PC-9 (cell line): Measurements from ENCODE around the gene CCDC170. TPM values are rescaled to one million over a fixed set of nuclear protein-coding genes. Genes with fewer than 3 reads are reported as not detected.

Experiments used
- BruUV-seq: library from RNA; stranded (reverse); fragments of 400-500 nt; replicated peaks from 2 replicates; lab custom pipeline; 2021; lab: Mats Ljungman, UMichigan
- CTCF ChIA-PET: fragments of 300-600 bp; sonication (Branson Sonifier 250); formaldehyde crosslinking; loops from one replicate; lab custom pipeline; 2022; ENCODE audit warnings: antibody characterized with exemption; lab: Charles Lee
- POLR2A ChIA-PET: fragments of 300-600 bp; sonication (Branson Sonifier 250); formaldehyde crosslinking; loops from one replicate; lab custom pipeline; 2022; ENCODE audit warnings: antibody characterized with exemption; ENCODE audit not compliant: unreplicated experiment; lab: Charles Lee
- DNase-seq, 2 experiments: peaks; one replicate each; pipeline versions ENCODE4 v3.0.0 to v3.0.0-alpha.2; 2015 to 2022; ENCODE audit warnings: mixed read lengths in 1 of 2
- H2AFZ ChIP-seq: fragments of 200-600 bp; sonication (generic); 2 replicates; pipeline ENCODE4 v1.8.1; 2017; ENCODE audit warnings: antibody characterized with exemption
- H3F3A ChIP-seq: fragments of 200-600 bp; sonication (generic); 2 replicates; pipeline ENCODE4 v1.8.1; 2017; ENCODE audit warnings: antibody characterized with exemption, mild to moderate bottlenecking, low read depth; ENCODE audit not compliant: insufficient read depth
- H3K27ac ChIP-seq: fragments of 200-600 bp; sonication (generic); 2 replicates; pipeline ENCODE4 v1.6.1; 2016; ENCODE audit warnings: mixed run types
- H3K27me3 ChIP-seq: fragments of 200-600 bp; sonication (generic); 2 replicates; pipeline ENCODE4 v1.6.1; 2016; ENCODE audit warnings: low read depth, mixed run types; ENCODE audit not compliant: insufficient read depth
- H3K36me3 ChIP-seq: fragments of 200-600 bp; sonication (generic); 2 replicates; pipeline ENCODE4 v1.6.1; 2016; ENCODE audit warnings: low read depth, mixed run types
- H3K4me1 ChIP-seq: fragments of 200-600 bp; sonication (generic); replicated peaks from 2 replicates; pipeline ENCODE4 v1.6.1; 2016; ENCODE audit warnings: mixed run types; ENCODE audit not compliant: insufficient read depth
- H3K4me2 ChIP-seq: fragments of 200-600 bp; sonication (generic); 2 replicates; pipeline ENCODE4 v1.6.1; 2017; ENCODE audit warnings: mixed run types
- H3K4me3 ChIP-seq: fragments of 200-600 bp; sonication (generic); 2 replicates; pipeline ENCODE4 v1.6.1; 2016; ENCODE audit warnings: mixed run types
- H3K79me2 ChIP-seq: fragments of 200-600 bp; sonication (generic); 2 replicates; pipeline ENCODE4 v1.6.1; 2017; ENCODE audit warnings: low read depth, mixed run types
- H3K9me2 ChIP-seq: fragments of 200-600 bp; sonication (generic); 2 replicates; pipeline ENCODE4 v1.8.1; 2017; ENCODE audit warnings: mild to moderate bottlenecking; ENCODE audit not compliant: insufficient read depth
- H3K9me3 ChIP-seq: fragments of 200-600 bp; sonication (generic); 2 replicates; pipeline ENCODE4 v1.8.1; 2016; ENCODE audit warnings: low read depth; ENCODE audit not compliant: insufficient read depth
- H4K20me1 ChIP-seq: fragments of 200-600 bp; sonication (generic); 2 replicates; pipeline ENCODE4 v1.8.1; 2017; ENCODE audit not compliant: insufficient read depth
- CTCF ChIP-seq: fragments of 200-600 bp; sonication (generic); conservative IDR thresholded peaks from 2 replicates; pipeline ENCODE4 v1.6.1; 2017; ENCODE audit warnings: mixed run types, antibody characterized with exemption, mild to moderate bottlenecking, moderate library complexity
- EZH2 ChIP-seq: fragments of 200-600 bp; sonication (generic); IDR thresholded peaks from 2 replicates; pipeline ENCODE4 v1.8.0; 2017; ENCODE audit warnings: antibody characterized with exemption, low read depth
- intact Hi-C: fragments of 100-400 bp; cut with micrococcal nuclease; formaldehyde crosslinking; loops from one replicate; pipeline ENCODE4 v1.10.0; 2022; ENCODE audit not compliant: unreplicated experiment
- total RNA-seq: library from RNA; stranded (reverse); gene quantifications from 2 replicates; pipeline ENCODE4 v1.2.3, GENCODE V29; 2021

Gene CCDC170
- total RNA-seq, 1 experiment from 2014 or later, result 1.6 TPM

- H3K4me2 ChIP-seq, result no peak overlapping the region
- CTCF ChIA-PET, result no interaction called here
- H3K4me3 ChIP-seq, result no peak overlapping the region
- TF ChIP-seq CTCF (no peak), EZH2 (no peak)
- no peaks in the 10 kb centered on the region for H3K79me2 ChIP-seq
- no TSS peak for BruUV-seq
- H2AFZ ChIP-seq, result no peak overlapping the region
- intact Hi-C loops, result no loop called here
- peaks cover 7% of the 10 kb centered on the region for H3K4me1 ChIP-seq
- H3K27ac ChIP-seq, result no peak overlapping the region
- no peaks in the 10 kb centered on the region for H3K9me2 ChIP-seq
- no peak for DNase-seq
- no peaks in the 10 kb centered on the region for H3K27me3 ChIP-seq
- H4K20me1 ChIP-seq, result no peaks in the 10 kb centered on the region
- POLR2A ChIA-PET, result no interaction called here
- peaks cover 4% of the 10 kb centered on the region; the same call in 1 of the 2 replicates for H3F3A ChIP-seq
- no peaks in the 10 kb centered on the region for H3K36me3 ChIP-seq
- 0 out of 2 replicates have a peak, but pooled peaks cover 4% of the 10 kb centered on the region for H3K9me3 ChIP-seq
These were observed 169.7 kb downstream of the CCDC170 start for GRCh38 chr6:151663559-151663958.

- no peaks in the 10 kb centered on the region for H3K79me2 ChIP-seq
- POLR2A ChIA-PET, result no interaction called here
- H3F3A ChIP-seq, result peaks cover 10% of the 10 kb centered on the region; the same call in 1 of the 2 replicates
- no peak for DNase-seq
- no peaks in the 10 kb centered on the region for H3K36me3 ChIP-seq
- no TSS peak for BruUV-seq
- H4K20me1 ChIP-seq, result no peaks in the 10 kb centered on the region
- H3K9me3 ChIP-seq, result 0 out of 2 replicates have a peak, but pooled peaks cover 4% of the 10 kb centered on the region
- intact Hi-C loops, result no loop called here
- CTCF ChIA-PET, result no interaction called here
- no peak overlapping the region for H3K4me2 ChIP-seq
- TF ChIP-seq CTCF (no peak), EZH2 (no peak)
- peaks cover 15% of the 10 kb centered on the region for H3K4me1 ChIP-seq
- H3K4me3 ChIP-seq, result no peak overlapping the region
- 0 out of 2 replicates have a peak overlapping the region, but pooled peaks have one; percentile 2 for H2AFZ ChIP-seq
- no peaks in the 10 kb centered on the region for H3K9me2 ChIP-seq
- H3K27me3 ChIP-seq, result no peaks in the 10 kb centered on the region
- H3K27ac ChIP-seq, result no peak overlapping the region
These were observed 170.6 kb downstream of the CCDC170 start for GRCh38 chr6:151664390-151664789.

GRCh38 chr6:151665329-151665728, 171.5 kb downstream of the CCDC170 start:
- Histone ChIP-seq H2AFZ (no peak overlapping the region), H3K9me3 (0 out of 2 replicates have a peak, but pooled peaks cover 4% of the 10 kb centered on the region), H3K79me2 (no peaks in the 10 kb centered on the region), H3K9me2 (no peaks in the 10 kb centered on the region), H3K4me3 (no peak overlapping the region), H3K27ac (no peak overlapping the region), H3K4me1 (peaks cover 24% of the 10 kb centered on the region), H3K36me3 (no peaks in the 10 kb centered on the region), H3K27me3 (no peaks in the 10 kb centered on the region), H4K20me1 (no peaks in the 10 kb centered on the region), H3F3A (peaks cover 11% of the 10 kb centered on the region; the same call in 1 of the 2 replicates), H3K4me2 (no peak overlapping the region)
- DNase-seq, result no peak
- intact Hi-C loops, result loop anchor here (5.0 kb wide), 1 partner anchor 213 kb away; the partner anchor contains the start of gene RMND1
- TF ChIP-seq EZH2, result no peak
- TF ChIP-seq CTCF, result no peak
- no TSS peak for BruUV-seq
- POLR2A ChIA-PET, result no interaction called here
- CTCF ChIA-PET, result no interaction called here
